Measurements from ENCODE around the gene ATRNL1. TPM values are rescaled to one million over a fixed set of nuclear protein-coding genes. Genes with fewer than 3 reads are reported as not detected.

Gene ATRNL1
- polyA plus RNA-seq, 2 of the 4 experiments (the other 2 are of a cell fraction): 0.13 to 0.34 TPM

DNA sequence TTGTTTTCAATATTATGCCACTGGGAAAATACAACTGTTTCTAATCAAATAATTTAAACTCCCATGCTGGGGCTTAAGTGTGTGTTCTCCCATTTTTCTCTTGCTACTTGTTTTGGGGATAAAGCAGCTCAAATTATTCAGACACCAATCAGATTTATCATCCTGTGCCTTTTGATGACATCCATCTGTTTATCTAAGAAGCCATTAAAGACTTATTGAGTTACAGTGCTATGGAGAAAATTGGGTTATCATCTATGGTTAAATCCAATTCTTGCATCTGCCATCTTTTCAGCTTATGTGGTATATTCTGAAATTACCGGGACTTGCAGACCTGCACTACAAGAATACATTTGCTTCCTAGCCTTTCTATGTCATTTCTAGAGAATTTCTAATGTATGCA lies 778.7 kb downstream of the ATRNL1 start:
- H3K4me2 ChIP-seq: no peak overlapping the region

DNA sequence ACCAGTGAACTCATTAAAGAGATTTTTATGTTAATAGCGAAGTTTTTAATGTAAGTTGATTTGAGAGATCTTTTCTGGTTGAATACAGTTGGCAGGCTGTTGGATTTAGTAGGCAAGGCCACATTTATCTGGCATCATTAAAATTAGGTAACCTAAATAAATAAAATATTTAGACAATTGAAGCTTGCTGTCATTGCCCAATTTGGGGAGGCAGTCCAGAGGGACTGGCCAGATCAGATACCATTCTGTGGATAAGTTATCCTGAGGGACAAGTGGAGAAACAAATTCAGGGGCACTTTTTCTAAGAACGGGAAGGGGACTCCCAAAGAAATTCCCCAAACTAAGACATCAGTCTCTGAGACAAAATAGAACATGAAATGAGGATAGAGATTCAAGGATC lies 782.0 kb downstream of the ATRNL1 start:
- FAIRE-seq (no peak), DNase-seq (ENCODE audit: low read depth in 1 of 2, low spot score in 1 of 2) (no peak), ATAC-seq (no peak)
- WGBS (ENCODE audit: missing lambda C conversion rate): 35% methylated on average over 2 of the region's 2 CpGs
- H3K27ac ChIP-seq: no peak overlapping the region
- CTCF ChIA-PET: interaction anchor here (0.5 kb wide), 1 partner anchor 75 kb away, joined by 3 read pairs; no protein-coding TSS in a partner anchor
- no peak overlapping the region for H3K4me3 ChIP-seq
- POLR2A ChIA-PET: no interaction called here
- no peaks in the 10 kb centered on the region for H3K4me1 ChIP-seq
- TF ChIP-seq MAZ (IDR thresholded peaks at IDR 0.05; ENCODE audit: borderline replicate concordance, low read depth, low read length) (no peak), EHMT2 (IDR thresholded peaks at IDR 0.05; ENCODE audit: low read depth) (no peak), FOSB (CRISPR knock-in tag; IDR thresholded peaks at IDR 0.05) (no peak)
- no peaks in the 10 kb centered on the region for H3K9me3 ChIP-seq
- H3K4me2 ChIP-seq: no peak overlapping the region

More for the DNA sequence above, 778.7 kb downstream of the ATRNL1 start:
- Histone ChIP-seq H3K4me3 (no peak overlapping the region), H3K4me1 (no peaks in the 10 kb centered on the region), H3K27ac (no peak overlapping the region), H3K9me3 (no peaks in the 10 kb centered on the region)
- ATAC-seq (no peak), DNase-seq (ENCODE audit: low read depth in 1 of 2, low spot score in 1 of 2) (no peak), FAIRE-seq (no peak)
- 58% methylated on average over 1 of the region's 1 CpG for WGBS (ENCODE audit: missing lambda C conversion rate)
- ChIA-PET CTCF (interaction anchor here (0.7 kb wide), 1 partner anchor 9 kb away, joined by 3 read pairs; no protein-coding TSS in a partner anchor), POLR2A (no interaction called here)
- TF ChIP-seq FOXS1 (CRISPR knock-in tag; IDR thresholded peaks at IDR 0.05): no peak
- no peak for TF ChIP-seq EHF (CRISPR knock-in tag; IDR thresholded peaks at IDR 0.05)
- no peak for TF ChIP-seq HOXB5 (CRISPR knock-in tag; IDR thresholded peaks at IDR 0.05)
- no peak for TF ChIP-seq HOXA7 (CRISPR knock-in tag; IDR thresholded peaks at IDR 0.05)
- TF ChIP-seq, protein P1, sequence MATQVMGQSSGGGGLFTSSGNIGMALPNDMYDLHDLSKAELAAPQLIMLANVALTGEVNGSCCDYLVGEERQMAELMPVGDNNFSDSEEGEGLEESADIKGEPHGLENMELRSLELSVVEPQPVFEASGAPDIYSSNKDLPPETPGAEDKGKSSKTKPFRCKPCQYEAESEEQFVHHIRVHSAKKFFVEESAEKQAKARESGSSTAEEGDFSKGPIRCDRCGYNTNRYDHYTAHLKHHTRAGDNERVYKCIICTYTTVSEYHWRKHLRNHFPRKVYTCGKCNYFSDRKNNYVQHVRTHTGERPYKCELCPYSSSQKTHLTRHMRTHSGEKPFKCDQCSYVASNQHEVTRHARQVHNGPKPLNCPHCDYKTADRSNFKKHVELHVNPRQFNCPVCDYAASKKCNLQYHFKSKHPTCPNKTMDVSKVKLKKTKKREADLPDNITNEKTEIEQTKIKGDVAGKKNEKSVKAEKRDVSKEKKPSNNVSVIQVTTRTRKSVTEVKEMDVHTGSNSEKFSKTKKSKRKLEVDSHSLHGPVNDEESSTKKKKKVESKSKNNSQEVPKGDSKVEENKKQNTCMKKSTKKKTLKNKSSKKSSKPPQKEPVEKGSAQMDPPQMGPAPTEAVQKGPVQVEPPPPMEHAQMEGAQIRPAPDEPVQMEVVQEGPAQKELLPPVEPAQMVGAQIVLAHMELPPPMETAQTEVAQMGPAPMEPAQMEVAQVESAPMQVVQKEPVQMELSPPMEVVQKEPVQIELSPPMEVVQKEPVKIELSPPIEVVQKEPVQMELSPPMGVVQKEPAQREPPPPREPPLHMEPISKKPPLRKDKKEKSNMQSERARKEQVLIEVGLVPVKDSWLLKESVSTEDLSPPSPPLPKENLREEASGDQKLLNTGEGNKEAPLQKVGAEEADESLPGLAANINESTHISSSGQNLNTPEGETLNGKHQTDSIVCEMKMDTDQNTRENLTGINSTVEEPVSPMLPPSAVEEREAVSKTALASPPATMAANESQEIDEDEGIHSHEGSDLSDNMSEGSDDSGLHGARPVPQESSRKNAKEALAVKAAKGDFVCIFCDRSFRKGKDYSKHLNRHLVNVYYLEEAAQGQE (IDR thresholded peaks at IDR 0.05): no peak
- no peak for TF ChIP-seq RNF2 (IDR thresholded peaks at IDR 0.05; ENCODE audit: borderline replicate concordance, low read depth)
- TF ChIP-seq, protein P2, sequence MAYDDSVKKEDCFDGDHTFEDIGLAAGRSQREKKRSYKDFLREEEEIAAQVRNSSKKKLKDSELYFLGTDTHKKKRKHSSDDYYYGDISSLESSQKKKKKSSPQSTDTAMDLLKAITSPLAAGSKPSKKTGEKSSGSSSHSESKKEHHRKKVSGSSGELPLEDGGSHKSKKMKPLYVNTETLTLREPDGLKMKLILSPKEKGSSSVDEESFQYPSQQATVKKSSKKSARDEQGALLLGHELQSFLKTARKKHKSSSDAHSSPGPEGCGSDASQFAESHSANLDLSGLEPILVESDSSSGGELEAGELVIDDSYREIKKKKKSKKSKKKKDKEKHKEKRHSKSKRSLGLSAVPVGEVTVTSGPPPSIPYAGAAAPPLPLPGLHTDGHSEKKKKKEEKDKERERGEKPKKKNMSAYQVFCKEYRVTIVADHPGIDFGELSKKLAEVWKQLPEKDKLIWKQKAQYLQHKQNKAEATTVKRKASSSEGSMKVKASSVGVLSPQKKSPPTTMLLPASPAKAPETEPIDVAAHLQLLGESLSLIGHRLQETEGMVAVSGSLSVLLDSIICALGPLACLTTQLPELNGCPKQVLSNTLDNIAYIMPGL (CRISPR knock-in tag; IDR thresholded peaks at IDR 0.05; ENCODE audit: borderline replicate concordance): no peak
- no peak for TF ChIP-seq NFE2L2 (conservative IDR thresholded peaks at IDR 0.05; ENCODE audit: low read length)
- TF ChIP-seq, protein P3, sequence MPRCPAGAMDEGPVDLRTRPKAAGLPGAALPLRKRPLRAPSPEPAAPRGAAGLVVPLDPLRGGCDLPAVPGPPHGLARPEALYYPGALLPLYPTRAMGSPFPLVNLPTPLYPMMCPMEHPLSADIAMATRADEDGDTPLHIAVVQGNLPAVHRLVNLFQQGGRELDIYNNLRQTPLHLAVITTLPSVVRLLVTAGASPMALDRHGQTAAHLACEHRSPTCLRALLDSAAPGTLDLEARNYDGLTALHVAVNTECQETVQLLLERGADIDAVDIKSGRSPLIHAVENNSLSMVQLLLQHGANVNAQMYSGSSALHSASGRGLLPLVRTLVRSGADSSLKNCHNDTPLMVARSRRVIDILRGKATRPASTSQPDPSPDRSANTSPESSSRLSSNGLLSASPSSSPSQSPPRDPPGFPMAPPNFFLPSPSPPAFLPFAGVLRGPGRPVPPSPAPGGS (IDR thresholded peaks at IDR 0.05): no peak
- TF ChIP-seq RARB (CRISPR knock-in tag; IDR thresholded peaks at IDR 0.05): no peak
- no peak for TF ChIP-seq TP53 (CRISPR knock-in tag; IDR thresholded peaks at IDR 0.05)
- TF ChIP-seq NR3C1 (IDR thresholded peaks at IDR 0.05): no peak
- TF ChIP-seq HEYL (CRISPR knock-in tag; IDR thresholded peaks at IDR 0.05): no peak
- TF ChIP-seq FOSL2 (IDR thresholded peaks at IDR 0.05): no peak
- TF ChIP-seq FOSL2 (CRISPR knock-in tag; IDR thresholded peaks at IDR 0.05): no peak
- TF ChIP-seq MAZ (IDR thresholded peaks at IDR 0.05; ENCODE audit: borderline replicate concordance, low read depth, low read length): no peak
- TF ChIP-seq HDAC2 (IDR thresholded peaks at IDR 0.05): no peak
- no peak for TF ChIP-seq CEBPB (IDR thresholded peaks at IDR 0.05)

Data from A549 (cell line).